Muscle of leg (tissue), 11 donors: ENCODE results near the gene PTGES3. TPM values are rescaled to one million over a fixed set of nuclear protein-coding genes. Genes with fewer than 3 reads are reported as not detected.

Source experiments
- DNase-seq: peaks from one replicate; pipeline ENCODE4 v3.0.0; 2013
- H3K27ac ChIP-seq: one replicate; pipeline ENCODE4 v1.5.1; 2013; ENCODE audit warnings: mild to moderate bottlenecking, low read length, control low read depth
- H3K27me3 ChIP-seq: one replicate; pipeline ENCODE4 v1.6.1; 2013; ENCODE audit warnings: low read length; ENCODE audit not compliant: control insufficient read depth, insufficient read depth
- H3K36me3 ChIP-seq: one replicate; pipeline ENCODE4 v1.6.1; 2013; ENCODE audit warnings: low read length; ENCODE audit not compliant: control insufficient read depth, insufficient read depth
- H3K4me1 ChIP-seq: one replicate; pipeline ENCODE4 v1.6.1; 2013; ENCODE audit warnings: low read length; ENCODE audit not compliant: control insufficient read depth, insufficient read depth
- H3K4me3 ChIP-seq: one replicate; pipeline ENCODE4 v1.5.1; 2013; ENCODE audit warnings: low read length, control low read depth
- H3K9me3 ChIP-seq: replicated peaks from 2 replicates; pipeline ENCODE4 v1.6.1; 2013; ENCODE audit warnings: low read depth, low read length; ENCODE audit not compliant: control insufficient read depth
- WGBS: methylation state at CpG from one replicate; pipeline ENCODE4 v1.1.5; 2013; ENCODE audit warnings: missing lambda C conversion rate; ENCODE audit not compliant: insufficient coverage; 5-methylcytosine and 5-hydroxymethylcytosine counted together
- polyA plus RNA-seq, 8 donors: library from polyadenylated mRNA; unstranded; fragments of 120-200 nt; gene quantifications; one replicate each; pipeline versions ENCODE4 v1.2.1 to v1.2.3, GENCODE V29; 2013; ENCODE audit warnings: inconsistent platforms in 1 of 8, low replicate concordance in 1 of 8; ENCODE audit not compliant: insufficient read length in 8 of 8, insufficient read depth in 1 of 8
- total RNA-seq: library from RNA; stranded (reverse); fragments of 120-200 nt; gene quantifications from one replicate; pipeline ENCODE4 v1.2.4, GENCODE V29; 2013

Gene PTGES3
- total and polyA plus RNA-seq, 9 donors: 73.6 to 246 (median 202) TPM

GRCh38 chr12:56687223-56688128 is 608 bp downstream of the PTGES3 start:
- H3K4me3 ChIP-seq: peak overlapping the region; percentile 76
- under 1% methylated on average over 57 of the region's 62 CpGs for WGBS
- no peaks in the 10 kb centered on the region for H3K9me3 ChIP-seq
- peak; percentile 69 for DNase-seq
- peaks cover 24% of the 10 kb centered on the region for H3K4me1 ChIP-seq
- H3K27me3 ChIP-seq: no peaks in the 10 kb centered on the region
- H3K27ac ChIP-seq: peak overlapping the region; percentile 99
- H3K36me3 ChIP-seq: peaks cover 11% of the 10 kb centered on the region

DNA sequence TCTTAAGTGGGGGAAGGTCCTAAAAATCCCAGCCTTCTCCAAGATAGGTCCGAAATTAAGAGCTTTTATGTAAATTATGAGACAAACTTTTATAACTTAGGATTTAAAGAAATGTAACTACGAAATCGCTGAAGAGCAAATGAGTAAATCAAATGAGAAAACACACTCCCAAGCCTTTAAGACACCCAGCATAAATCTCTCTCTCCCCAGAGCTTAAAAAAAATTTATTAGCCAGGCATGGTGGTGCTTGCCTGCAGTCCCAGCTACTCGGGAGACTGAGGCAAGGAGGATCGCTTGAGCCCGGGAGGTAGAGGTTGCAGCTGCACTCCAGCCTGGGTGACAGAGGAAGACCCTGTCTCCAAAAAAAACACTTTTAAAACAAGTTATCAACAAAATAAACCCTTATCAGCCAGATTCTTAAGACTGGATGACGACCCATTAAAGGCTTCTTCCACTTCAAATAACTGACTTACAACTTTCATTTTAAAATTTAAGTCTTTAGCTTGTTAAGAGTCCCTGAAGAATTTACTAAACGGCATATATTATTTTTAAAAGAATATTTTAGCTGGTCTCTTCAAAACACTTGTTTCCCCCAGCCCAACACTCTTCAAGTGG is 3.2 kb downstream of the PTGES3 start:
- Histone ChIP-seq H3K4me3 (peak overlapping the region; percentile 15), H3K27me3 (no peaks in the 10 kb centered on the region), H3K4me1 (peaks cover 24% of the 10 kb centered on the region), H3K36me3 (peaks cover 27% of the 10 kb centered on the region), H3K9me3 (no peaks in the 10 kb centered on the region), H3K27ac (peak overlapping the region; percentile 80)
- no peak for DNase-seq
- WGBS: no CpG with 5 or more reads among the region's 8 CpGs

DNA sequence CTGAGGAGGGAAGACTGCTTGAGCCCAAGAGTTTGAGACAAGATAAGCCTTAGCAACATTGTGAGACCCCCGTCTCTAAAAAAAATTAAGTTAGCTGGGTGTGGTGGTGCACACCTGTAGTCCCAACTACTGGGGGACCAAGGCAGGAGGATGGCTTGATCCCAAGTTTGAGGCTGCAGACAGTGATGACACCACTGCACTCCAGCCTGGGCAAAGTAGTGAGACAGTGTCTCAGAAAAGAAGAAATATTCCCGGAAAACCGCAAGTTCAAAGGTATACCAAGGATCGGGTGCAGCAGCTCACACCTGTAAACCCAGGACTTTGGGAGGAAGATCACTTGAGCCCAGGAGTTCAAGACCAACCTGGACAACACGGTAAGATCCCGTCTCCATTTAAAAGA is 5.8 kb downstream of the PTGES3 start:
- 91% methylated on average over 4 of the region's 6 CpGs for WGBS

GRCh38 chr12:56679883-56680575 is 8.1 kb downstream of the PTGES3 start:
- WGBS: no CpG with 5 or more reads among the region's 13 CpGs
- Histone ChIP-seq H3K4me3 (no peak overlapping the region), H3K9me3 (no peaks in the 10 kb centered on the region), H3K36me3 (peaks cover 28% of the 10 kb centered on the region), H3K4me1 (peaks cover 4% of the 10 kb centered on the region), H3K27ac (no peak overlapping the region), H3K27me3 (no peaks in the 10 kb centered on the region)
- no peak for DNase-seq

More for the DNA sequence above, 5.8 kb downstream of the PTGES3 start:
- no peak for DNase-seq
- peaks cover 30% of the 10 kb centered on the region for H3K36me3 ChIP-seq
- H3K9me3 ChIP-seq: no peaks in the 10 kb centered on the region
- H3K27ac ChIP-seq: no peak overlapping the region
- no peak overlapping the region for H3K4me3 ChIP-seq
- peaks cover 14% of the 10 kb centered on the region for H3K4me1 ChIP-seq
- H3K27me3 ChIP-seq: no peaks in the 10 kb centered on the region

DNA sequence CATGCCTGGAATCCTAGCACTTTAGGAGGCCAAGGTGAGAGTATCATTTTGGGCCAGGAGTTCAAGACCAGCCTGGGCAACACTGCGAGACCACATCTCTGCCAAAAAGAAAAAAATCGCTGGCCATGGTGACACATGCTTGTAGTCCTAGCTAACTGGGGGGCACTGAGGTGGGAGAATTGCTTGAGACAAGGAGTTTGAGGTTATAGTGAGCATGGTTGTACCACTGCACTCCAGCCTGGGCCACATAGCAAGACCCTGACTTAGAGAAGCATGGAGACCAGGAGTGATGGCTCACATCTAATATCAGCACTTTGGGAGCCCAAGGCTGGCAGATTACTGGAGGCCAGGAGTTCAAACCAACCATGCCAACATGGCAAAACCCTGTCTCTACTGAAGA is 9.2 kb downstream of the PTGES3 start:
- H3K36me3 ChIP-seq: peaks cover 28% of the 10 kb centered on the region
- no peak overlapping the region for H3K4me3 ChIP-seq
- no peaks in the 10 kb centered on the region for H3K4me1 ChIP-seq
- 95% methylated on average over 2 of the region's 2 CpGs for WGBS
- no peak overlapping the region for H3K27ac ChIP-seq
- no peaks in the 10 kb centered on the region for H3K27me3 ChIP-seq
- H3K9me3 ChIP-seq: no peaks in the 10 kb centered on the region
- DNase-seq: no peak

DNA sequence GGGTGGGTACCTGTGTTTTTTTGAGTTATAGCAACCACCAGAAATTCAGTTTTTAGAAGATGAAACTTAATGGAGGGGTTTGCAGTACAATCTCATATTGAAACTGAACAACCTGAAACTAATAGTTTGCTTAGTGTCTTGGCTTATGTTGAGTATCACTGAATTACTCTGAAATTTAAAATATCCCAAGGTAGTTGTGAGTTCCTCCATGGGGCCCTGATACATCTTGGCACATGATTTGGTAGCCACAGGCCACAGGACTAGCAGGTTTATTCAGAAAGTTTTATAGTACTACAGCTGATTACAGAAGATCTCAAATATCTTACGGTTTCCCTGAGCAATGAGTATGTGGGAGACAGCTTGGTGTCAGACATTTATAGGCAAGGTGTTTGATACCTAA is 10.4 kb downstream of the PTGES3 start:
- WGBS: no CpG with 5 or more reads among the region's 1 CpG
- no peak overlapping the region for H3K27ac ChIP-seq
- H3K4me1 ChIP-seq: no peaks in the 10 kb centered on the region
- no peak overlapping the region for H3K4me3 ChIP-seq
- no peaks in the 10 kb centered on the region for H3K27me3 ChIP-seq
- peaks cover 25% of the 10 kb centered on the region for H3K36me3 ChIP-seq
- no peak for DNase-seq
- no peaks in the 10 kb centered on the region for H3K9me3 ChIP-seq

- H3K4me3 ChIP-seq: no peak overlapping the region
- no peaks in the 10 kb centered on the region for H3K27me3 ChIP-seq
- H3K4me1 ChIP-seq: no peaks in the 10 kb centered on the region
- peak; percentile 60 for DNase-seq
- WGBS: 61% methylated on average over 3 of the region's 11 CpGs
- H3K27ac ChIP-seq: peak overlapping the region; percentile 20
- peaks cover 27% of the 10 kb centered on the region for H3K36me3 ChIP-seq
- no peaks in the 10 kb centered on the region for H3K9me3 ChIP-seq
Measured at GRCh38 chr12:56676851-56677580, 11.1 kb downstream of the PTGES3 start.

- no peak for DNase-seq
- no peak overlapping the region for H3K27ac ChIP-seq
- no peaks in the 10 kb centered on the region for H3K9me3 ChIP-seq
- no peaks in the 10 kb centered on the region for H3K4me1 ChIP-seq
- WGBS: 89% methylated on average over 2 of the region's 2 CpGs
- H3K36me3 ChIP-seq: peaks cover 40% of the 10 kb centered on the region
- H3K4me3 ChIP-seq: no peak overlapping the region
- no peaks in the 10 kb centered on the region for H3K27me3 ChIP-seq
Measured at GRCh38 chr12:56671608-56672007, 16.5 kb downstream of the PTGES3 start.

DNA sequence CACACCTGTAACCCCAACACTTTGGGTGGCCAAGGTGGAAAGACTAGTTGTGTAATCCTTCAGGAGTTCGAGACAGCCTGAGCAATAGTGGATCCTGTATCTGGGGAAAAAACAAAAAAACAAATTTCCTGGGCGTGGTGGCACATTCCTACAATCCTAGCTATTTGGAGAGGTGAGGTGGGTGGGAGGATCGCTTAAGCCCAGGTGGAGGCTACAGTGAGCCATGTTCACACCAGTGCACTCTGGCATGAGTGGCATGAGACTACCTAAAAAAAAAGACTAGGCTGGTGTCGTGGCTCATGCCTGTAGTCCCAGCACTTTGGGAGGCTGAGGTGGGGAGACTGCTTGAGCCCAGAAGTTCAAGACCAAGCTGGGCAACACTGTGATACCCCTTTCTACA is 17.2 kb downstream of the PTGES3 start:
- WGBS: 80% methylated on average over 1 of the region's 4 CpGs
- no peaks in the 10 kb centered on the region for H3K27me3 ChIP-seq
- H3K9me3 ChIP-seq: no peaks in the 10 kb centered on the region
- no peak overlapping the region for H3K4me3 ChIP-seq
- H3K4me1 ChIP-seq: no peaks in the 10 kb centered on the region
- no peak for DNase-seq
- H3K27ac ChIP-seq: no peak overlapping the region
- H3K36me3 ChIP-seq: peaks cover 41% of the 10 kb centered on the region

DNA sequence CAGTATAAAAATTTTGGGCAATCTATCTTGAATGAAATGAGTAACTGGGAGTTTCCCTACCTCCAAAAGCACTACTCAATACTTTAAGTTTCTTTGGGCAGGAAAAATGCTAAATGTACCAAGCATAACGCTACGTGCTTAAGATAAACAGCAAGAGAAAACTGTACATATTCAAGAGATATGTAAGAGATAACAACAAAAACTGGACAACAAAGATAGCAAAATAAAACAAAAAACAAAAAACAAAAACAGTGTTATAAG is 20.0 kb downstream of the PTGES3 start:
- WGBS: no CpG with 5 or more reads among the region's 2 CpGs
- Histone ChIP-seq H3K27ac (no peak overlapping the region), H3K36me3 (peaks cover 42% of the 10 kb centered on the region), H3K27me3 (no peaks in the 10 kb centered on the region), H3K4me3 (no peak overlapping the region), H3K4me1 (no peaks in the 10 kb centered on the region), H3K9me3 (no peaks in the 10 kb centered on the region)
- no peak for DNase-seq
